NB4 (cell line): ENCODE results near the gene MCM5.

ENCODE experiments used
- POLR2A ChIP-seq: IDR thresholded peaks from 2 replicates; pipeline ENCODE4 v1.6.1; 2011; ENCODE audit warnings: mild to moderate bottlenecking; ENCODE audit not compliant: insufficient read length; ENCODE audit errors: extremely low read depth
- TF ChIP-seq, protein P1 (sequence below): IDR thresholded peaks from one replicate; pipeline ENCODE4 v1.5.1; 2012; ENCODE audit warnings: low read depth, low read length
- TF ChIP-seq, protein P2 (sequence below): IDR thresholded peaks from 2 replicates; pipeline ENCODE4 v1.6.1; 2011; ENCODE audit warnings: low read depth, low read length

DNA sequence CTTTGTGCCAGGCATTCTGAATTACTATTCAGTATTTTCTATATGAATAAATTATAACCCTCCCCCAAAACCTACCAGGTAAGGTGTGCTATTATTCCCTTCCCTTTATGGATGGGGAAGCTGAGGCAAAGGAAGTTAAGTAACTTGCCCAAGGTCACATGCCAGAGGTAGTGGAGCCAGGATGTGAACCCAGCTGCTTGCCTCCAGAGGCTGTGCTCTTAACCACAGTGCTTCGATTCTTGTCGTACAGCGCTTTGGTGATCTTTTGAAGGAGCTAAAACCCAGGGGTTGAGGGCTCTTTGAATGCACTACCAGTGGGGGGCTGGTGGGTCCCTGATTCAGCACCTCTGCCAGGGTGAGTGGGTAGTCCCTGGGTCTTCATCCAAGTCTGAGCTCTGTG, 18.8 kb downstream of the MCM5 start:
- no peak for TF ChIP-seq POLR2A
- TF ChIP-seq, protein P1, sequence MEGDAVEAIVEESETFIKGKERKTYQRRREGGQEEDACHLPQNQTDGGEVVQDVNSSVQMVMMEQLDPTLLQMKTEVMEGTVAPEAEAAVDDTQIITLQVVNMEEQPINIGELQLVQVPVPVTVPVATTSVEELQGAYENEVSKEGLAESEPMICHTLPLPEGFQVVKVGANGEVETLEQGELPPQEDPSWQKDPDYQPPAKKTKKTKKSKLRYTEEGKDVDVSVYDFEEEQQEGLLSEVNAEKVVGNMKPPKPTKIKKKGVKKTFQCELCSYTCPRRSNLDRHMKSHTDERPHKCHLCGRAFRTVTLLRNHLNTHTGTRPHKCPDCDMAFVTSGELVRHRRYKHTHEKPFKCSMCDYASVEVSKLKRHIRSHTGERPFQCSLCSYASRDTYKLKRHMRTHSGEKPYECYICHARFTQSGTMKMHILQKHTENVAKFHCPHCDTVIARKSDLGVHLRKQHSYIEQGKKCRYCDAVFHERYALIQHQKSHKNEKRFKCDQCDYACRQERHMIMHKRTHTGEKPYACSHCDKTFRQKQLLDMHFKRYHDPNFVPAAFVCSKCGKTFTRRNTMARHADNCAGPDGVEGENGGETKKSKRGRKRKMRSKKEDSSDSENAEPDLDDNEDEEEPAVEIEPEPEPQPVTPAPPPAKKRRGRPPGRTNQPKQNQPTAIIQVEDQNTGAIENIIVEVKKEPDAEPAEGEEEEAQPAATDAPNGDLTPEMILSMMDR = no peak
- TF ChIP-seq, protein P2, sequence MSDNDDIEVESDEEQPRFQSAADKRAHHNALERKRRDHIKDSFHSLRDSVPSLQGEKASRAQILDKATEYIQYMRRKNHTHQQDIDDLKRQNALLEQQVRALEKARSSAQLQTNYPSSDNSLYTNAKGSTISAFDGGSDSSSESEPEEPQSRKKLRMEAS = no peak
